PC-3 (cell line): ENCODE data around the gene LRP5.

Source experiments
- CTCF ChIP-seq: fragments of 300-600 bp; sonication (generic); conservative IDR thresholded peaks from 2 replicates; pipeline ENCODE4 v1.5.1; 2017; ENCODE audit warnings: antibody characterized with exemption, low read depth, mild to moderate bottlenecking, low read length
- EZH2 ChIP-seq: fragments of 300-600 bp; sonication (generic); IDR thresholded peaks from one replicate; pipeline ENCODE4 v1.6.1; 2017; ENCODE audit warnings: antibody characterized with exemption, mild to moderate bottlenecking, low read length; ENCODE audit not compliant: unreplicated experiment
- EZH2phosphoT487 ChIP-seq: fragments of 300-600 bp; sonication (generic); IDR thresholded peaks from 2 replicates; pipeline ENCODE4 v1.6.1; 2018; ENCODE audit warnings: mild to moderate bottlenecking, antibody characterized with exemption, low read length, borderline replicate concordance

GRCh38 chr11:68269414-68270081, 42.8 kb upstream of the LRP5 start:
- no peak for TF ChIP-seq CTCF
- TF ChIP-seq EZH2phosphoT487: no peak
- no peak for TF ChIP-seq EZH2
